ENCODE measurements around the gene GET3. TPM values are rescaled to one million over a fixed set of nuclear protein-coding genes. Genes with fewer than 3 reads are reported as not detected.
"Not testable (repeated sequence)": the region's sequence is repeated elsewhere in the genome, so short reads cannot be mapped to it uniquely, and the experiment has no call there.

Gene GET3
- polyA plus RNA-seq, 6 donors from 2014 or later: 46.3 to 105 (median 53.5) TPM

DNA sequence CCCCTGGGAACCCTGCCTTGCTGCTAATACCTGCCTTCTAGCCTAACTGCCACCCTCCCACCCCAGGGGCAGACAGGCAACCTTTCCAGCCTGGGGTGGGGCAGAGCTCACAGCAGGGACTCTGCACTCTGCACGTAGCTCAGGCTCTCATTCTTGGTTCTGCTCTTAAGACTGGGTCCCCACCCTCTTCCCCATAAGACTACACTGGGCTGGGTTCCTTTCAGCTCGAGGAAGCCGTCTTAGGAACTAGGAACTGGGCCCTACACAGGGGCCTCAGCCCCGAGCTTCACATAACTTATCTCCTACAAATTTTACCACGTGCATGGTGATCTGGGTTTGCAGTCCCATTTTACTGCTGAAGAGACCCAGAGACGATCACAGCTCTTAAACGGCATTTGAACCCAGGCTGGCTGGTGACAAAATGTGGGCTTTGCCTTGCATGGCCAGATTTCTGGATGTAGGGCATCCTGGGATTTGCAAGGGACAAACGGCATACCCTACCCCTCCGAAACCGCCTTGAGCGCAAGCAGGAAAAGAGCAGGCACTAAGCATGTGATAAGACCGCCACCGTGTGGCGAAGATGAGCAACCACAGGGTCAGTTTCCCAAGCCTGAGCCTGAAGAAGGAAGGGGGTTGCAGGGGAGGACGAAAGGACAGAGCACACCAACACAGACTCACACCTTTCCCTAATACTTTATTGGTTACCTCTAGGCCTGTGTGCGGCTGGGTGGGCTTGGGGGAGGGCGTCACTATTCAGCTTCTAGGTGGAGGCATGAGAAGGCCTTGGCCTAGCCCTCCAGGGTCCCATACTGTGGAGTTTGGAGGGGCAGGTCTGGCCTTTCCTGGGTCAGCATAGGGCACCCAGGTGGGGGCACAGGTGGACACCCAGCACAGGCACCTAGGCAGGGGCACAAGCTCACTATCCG lies 59.1 kb downstream of the GET3 start:
- H3K4me1 Mint-ChIP-seq: peaks cover 25 to 40% (median 33%) of the 10 kb centered on the region in 3 donors
- no peaks in the 10 kb centered on the region for H3K36me3 Mint-ChIP-seq
- H3K4me3 Mint-ChIP-seq: peak overlapping the region; percentile 77 to 91 (median 84)
- peak overlapping the region in 5 of 6 donors; percentile 60 to 98 (median 96) for H3K27ac Mint-ChIP-seq
- ATAC-seq (ENCODE audit: low read depth in 2 of 2): no peak
- H3K27me3 Mint-ChIP-seq: peaks cover 0 to 3% (median 0%) of the 10 kb centered on the region in 3 donors
- DNase-seq: peak; percentile 73
- H3K9me3 Mint-ChIP-seq: no peaks in the 10 kb centered on the region

DNA sequence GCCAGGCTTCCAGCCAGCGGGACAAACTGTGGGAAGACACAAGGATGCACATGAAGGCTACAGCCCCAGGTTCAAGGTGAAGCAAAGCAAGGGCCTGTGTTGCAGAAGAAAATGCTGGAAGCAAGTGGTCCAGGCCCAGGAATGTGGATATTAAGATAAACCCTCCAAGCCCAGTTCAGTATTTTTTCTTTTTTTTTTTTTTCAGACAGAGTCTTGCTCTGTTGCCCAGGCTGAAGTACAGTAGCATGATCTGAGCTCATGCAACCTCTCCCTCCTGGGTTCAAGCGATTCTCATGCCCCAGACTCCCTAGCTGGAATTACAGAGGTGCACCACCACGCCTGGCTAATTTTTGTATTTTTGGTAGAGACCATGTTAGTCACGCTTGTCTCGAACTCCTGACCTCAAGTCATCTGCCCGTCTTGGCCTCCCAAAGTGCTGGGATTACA lies 59.9 kb downstream of the GET3 start:
- DNase-seq (no peak), ATAC-seq (ENCODE audit: low read depth in 2 of 2) (no peak)
- Mint-ChIP-seq H3K36me3 (no peaks in the 10 kb centered on the region), H3K9me3 (no peaks in the 10 kb centered on the region), H3K27me3 (peaks cover 0 to 3% (median 2%) of the 10 kb centered on the region in 3 donors), H3K4me1 (peaks cover 26 to 42% (median 36%) of the 10 kb centered on the region in 3 donors), H3K4me3 (peak overlapping the region in 2 of 8 donors; percentile 61 to 65), H3K27ac (peak overlapping the region in 1 of 6 donors; percentile 82)

DNA sequence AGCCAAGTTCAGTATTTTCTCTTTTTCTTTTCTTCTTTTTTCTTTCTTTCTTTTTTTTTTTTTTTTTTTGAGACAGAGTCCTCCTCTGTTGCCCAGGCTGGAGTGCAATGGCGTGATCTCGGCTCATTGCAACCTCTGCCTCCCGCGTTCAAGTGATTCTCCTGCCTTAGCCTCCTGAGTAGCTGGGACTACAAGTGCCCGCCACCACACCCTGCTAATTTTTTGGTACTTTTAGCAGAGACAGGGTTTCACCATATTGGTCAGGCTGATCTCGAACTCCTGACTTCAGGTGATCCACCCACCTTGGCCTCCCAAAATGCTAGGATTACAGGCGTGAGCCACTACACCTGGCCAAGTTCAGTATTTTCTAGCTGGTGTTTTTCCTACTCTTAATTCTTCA lies 60.3 kb downstream of the GET3 start:
- H3K4me1 Mint-ChIP-seq: peaks cover 31 to 45% (median 40%) of the 10 kb centered on the region in 3 donors
- peak overlapping the region in 2 of 8 donors; percentile 61 to 65 for H3K4me3 Mint-ChIP-seq
- not testable (repeated sequence) for H3K27me3 Mint-ChIP-seq; DNase-seq; H3K9me3 Mint-ChIP-seq; ATAC-seq (ENCODE audit: low read depth in 2 of 2); H3K36me3 Mint-ChIP-seq
- peak overlapping the region in 2 of 6 donors; percentile 59 to 82 for H3K27ac Mint-ChIP-seq

Other genes with a start within 250 kb of the GET3 start
- gene ZNF564, start 186.0 kb upstream of the GET3 start, polyA plus RNA-seq (ENCODE audit: low read depth in 6 of 6): 10 to 100 TPM; 14.8 to 22.7 (median 18.7) TPM
- 10 to 100 TPM in 4 of 6 donors, 1 to 10 TPM in 1, not detected in 1; 9.7 to 13.1 (median 12.2) TPM for gene ZNF490, start 126.7 kb upstream of the GET3 start, polyA plus RNA-seq (ENCODE audit: low read depth in 6 of 6)
- 10 to 100 TPM; 22.8 to 44.1 (median 28.2) TPM for gene ZNF791, start 126.6 kb upstream of the GET3 start, polyA plus RNA-seq (ENCODE audit: low read depth in 6 of 6)
- gene MAN2B1, start 70.8 kb upstream of the GET3 start, polyA plus RNA-seq (ENCODE audit: low read depth in 6 of 6): 10 to 100 TPM; 64.1 to 97.0 (median 76.9) TPM
- gene WDR83, start 70.7 kb upstream of the GET3 start, polyA plus RNA-seq (ENCODE audit: low read depth in 6 of 6): 10 to 100 TPM; 12.6 to 34.5 (median 17.5) TPM
- 100 to 1,000 TPM in 2 of 6 donors, 10 to 100 TPM in 4; 83.5 to 132 (median 85.5) TPM for gene DHPS, start 55.6 kb upstream of the GET3 start, polyA plus RNA-seq (ENCODE audit: low read depth in 6 of 6)
- not detected for gene GNG14, start 49.5 kb upstream of the GET3 start, polyA plus RNA-seq (ENCODE audit: low read depth in 6 of 6)
- 1 to 10 TPM; 2.0 to 5.8 (median 4.9) TPM for gene FBXW9, start 40.9 kb upstream of the GET3 start, polyA plus RNA-seq (ENCODE audit: low read depth in 6 of 6)
- 1 to 10 TPM in 5 of 6 donors, not detected in 1; 1.7 to 3.5 (median 2.7) TPM for gene TNPO2, start 13.6 kb upstream of the GET3 start, polyA plus RNA-seq (ENCODE audit: low read depth in 6 of 6)
- 100 to 1,000 TPM; 207 to 269 (median 230) TPM for gene TRIR, start 2.8 kb upstream of the GET3 start, polyA plus RNA-seq (ENCODE audit: low read depth in 6 of 6)
- under 1 TPM in 1 of 6 donors, not detected in 5; 0.23 TPM for gene BEST2, start 14.3 kb downstream of the GET3 start, polyA plus RNA-seq (ENCODE audit: low read depth in 6 of 6)
- gene HOOK2, start 38.1 kb downstream of the GET3 start, polyA plus RNA-seq (ENCODE audit: low read depth in 6 of 6): 1 to 10 TPM; 1.1 to 7.1 (median 3.3) TPM
- 1,000 to 10,000 TPM in 5 of 6 donors, 100 to 1,000 TPM in 1; 777 to 2,686 (median 1,649) TPM for gene JUNB, start 54.0 kb downstream of the GET3 start, polyA plus RNA-seq (ENCODE audit: low read depth in 6 of 6)
- gene PRDX2, start 64.3 kb downstream of the GET3 start, polyA plus RNA-seq (ENCODE audit: low read depth in 6 of 6): 100 to 1,000 TPM in 5 of 6 donors, 10 to 100 TPM in 1; 96.8 to 203 (median 126) TPM
- 1 to 10 TPM in 5 of 6 donors, not detected in 1; 2.0 to 6.6 (median 5.2) TPM for gene THSD8, start 64.6 kb downstream of the GET3 start, polyA plus RNA-seq (ENCODE audit: low read depth in 6 of 6)
- 10 to 100 TPM; 19.7 to 30.9 (median 25.1) TPM for gene RNASEH2A, start 69.1 kb downstream of the GET3 start, polyA plus RNA-seq (ENCODE audit: low read depth in 6 of 6)
- gene RTBDN, start 97.1 kb downstream of the GET3 start, polyA plus RNA-seq (ENCODE audit: low read depth in 6 of 6): not detected
- 1 to 10 TPM in 3 of 6 donors, under 1 TPM in 2, not detected in 1; 0.10 to 2.5 (median 1.0) TPM for gene MAST1, start 101.0 kb downstream of the GET3 start, polyA plus RNA-seq (ENCODE audit: low read depth in 6 of 6)
- 10 to 100 TPM; 24.5 to 55.8 (median 40.6) TPM for gene DNASE2, start 144.0 kb downstream of the GET3 start, polyA plus RNA-seq (ENCODE audit: low read depth in 6 of 6)
- not detected for gene KLF1, start 149.7 kb downstream of the GET3 start, polyA plus RNA-seq (ENCODE audit: low read depth in 6 of 6)
- 10 to 100 TPM in 5 of 6 donors, 1 to 10 TPM in 1; 7.8 to 16.3 (median 13.4) TPM for gene GCDH, start 153.7 kb downstream of the GET3 start, polyA plus RNA-seq (ENCODE audit: low read depth in 6 of 6)
- under 1 TPM in 1 of 6 donors, not detected in 5; 0.21 TPM for gene SYCE2, start 181.8 kb downstream of the GET3 start, polyA plus RNA-seq (ENCODE audit: low read depth in 6 of 6)
- 10 to 100 TPM; 33.8 to 63.0 (median 44.0) TPM for gene FARSA, start 196.2 kb downstream of the GET3 start, polyA plus RNA-seq (ENCODE audit: low read depth in 6 of 6)
- 100 to 1,000 TPM in 5 of 6 donors, 10 to 100 TPM in 1; 97.4 to 189 (median 155) TPM for gene CALR, start 201.1 kb downstream of the GET3 start, polyA plus RNA-seq (ENCODE audit: low read depth in 6 of 6)
- gene RAD23A, start 208.4 kb downstream of the GET3 start, polyA plus RNA-seq (ENCODE audit: low read depth in 6 of 6): 100 to 1,000 TPM in 3 of 6 donors, 10 to 100 TPM in 3; 82.9 to 119 (median 99.3) TPM
- gene GADD45GIP1, start 219.7 kb downstream of the GET3 start, polyA plus RNA-seq (ENCODE audit: low read depth in 6 of 6): 10 to 100 TPM; 49.4 to 65.9 (median 52.7) TPM
- gene DAND5, start 232.1 kb downstream of the GET3 start, polyA plus RNA-seq (ENCODE audit: low read depth in 6 of 6): not detected